Omental fat pad (tissue), 4 donors: Measurements from ENCODE around the gene SORL1. TPM values are rescaled to one million over a fixed set of nuclear protein-coding genes. Genes with fewer than 3 reads are reported as not detected.
"Not testable (repeated sequence)": the region's sequence is repeated elsewhere in the genome, so short reads cannot be mapped to it uniquely, and the experiment has no call there.

Source experiments
- ATAC-seq: fragments of 150-250 bp; one replicate; pipeline ENCODE4 v1.9.1; 2016; ENCODE audit warnings: mild to moderate bottlenecking, moderate library complexity; ENCODE audit not compliant: low FRiP score
- DNase-seq: peaks from one replicate; pipeline ENCODE4 v3.0.0-alpha.2; 2019; ENCODE audit warnings: low spot score
- total RNA-seq, 4 donors: library from RNA; depleted of rRNA; stranded (reverse); fragments of >200 nt; gene quantifications; one replicate each; pipeline ENCODE4 v1.1.0, GENCODE V29; 2016
- TF ChIP-seq, protein P1 (sequence below), 3 donors: fragments of 450-650 bp; IDR thresholded peaks; one replicate each; pipeline ENCODE4 v1.5.1; 2016 to 2017; ENCODE audit warnings: antibody characterized with exemption in 3 of 3, mild to moderate bottlenecking in 3 of 3, moderate library complexity in 2 of 3

Gene SORL1
- total RNA-seq, 4 donors from 2014 or later = 5.8 to 93.0 (median 11.1) TPM

DNA sequence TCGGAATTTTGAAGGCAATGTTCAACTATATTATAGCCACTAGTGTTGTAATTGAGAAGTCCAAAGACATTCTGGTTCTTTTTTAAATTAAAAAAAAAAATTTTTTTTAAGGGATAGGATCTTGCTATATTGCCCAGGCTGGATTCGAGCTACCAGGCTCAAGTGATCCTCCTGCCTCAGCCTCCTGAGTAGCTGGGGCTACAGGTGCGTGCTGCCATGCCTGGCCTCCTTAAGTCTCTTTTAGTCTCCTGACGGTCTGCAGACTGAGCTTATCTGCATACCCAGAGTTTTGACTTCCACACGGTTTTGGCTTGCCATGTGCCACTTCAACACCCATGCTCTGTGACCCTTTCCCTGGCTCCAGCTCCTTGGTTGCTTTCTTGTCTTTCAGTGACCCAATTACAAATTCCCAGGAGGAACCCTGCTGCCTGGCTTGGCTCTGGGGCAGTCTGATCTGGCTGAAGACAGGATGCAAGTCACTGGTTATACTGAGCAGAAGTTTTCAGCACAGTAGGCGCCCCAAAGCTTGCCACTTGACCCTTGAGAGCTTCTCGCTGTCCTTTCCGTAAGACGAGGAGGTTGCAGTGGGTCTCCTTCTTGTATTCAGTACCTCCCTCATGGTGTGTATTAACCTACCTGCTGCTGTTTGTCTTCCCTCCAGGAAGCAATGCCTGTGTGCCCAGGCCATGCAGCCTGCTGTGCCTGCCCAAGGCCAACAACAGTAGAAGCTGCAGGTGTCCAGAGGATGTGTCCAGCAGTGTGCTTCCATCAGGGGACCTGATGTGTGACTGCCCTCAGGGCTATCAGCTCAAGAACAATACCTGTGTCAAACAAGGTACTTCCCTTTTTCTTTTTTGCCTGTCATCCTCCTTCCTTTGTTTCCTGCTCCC, 114.4 kb downstream of the SORL1 start:
- DNase-seq = no peak
- no peak for ATAC-seq
- TF ChIP-seq, protein P1, sequence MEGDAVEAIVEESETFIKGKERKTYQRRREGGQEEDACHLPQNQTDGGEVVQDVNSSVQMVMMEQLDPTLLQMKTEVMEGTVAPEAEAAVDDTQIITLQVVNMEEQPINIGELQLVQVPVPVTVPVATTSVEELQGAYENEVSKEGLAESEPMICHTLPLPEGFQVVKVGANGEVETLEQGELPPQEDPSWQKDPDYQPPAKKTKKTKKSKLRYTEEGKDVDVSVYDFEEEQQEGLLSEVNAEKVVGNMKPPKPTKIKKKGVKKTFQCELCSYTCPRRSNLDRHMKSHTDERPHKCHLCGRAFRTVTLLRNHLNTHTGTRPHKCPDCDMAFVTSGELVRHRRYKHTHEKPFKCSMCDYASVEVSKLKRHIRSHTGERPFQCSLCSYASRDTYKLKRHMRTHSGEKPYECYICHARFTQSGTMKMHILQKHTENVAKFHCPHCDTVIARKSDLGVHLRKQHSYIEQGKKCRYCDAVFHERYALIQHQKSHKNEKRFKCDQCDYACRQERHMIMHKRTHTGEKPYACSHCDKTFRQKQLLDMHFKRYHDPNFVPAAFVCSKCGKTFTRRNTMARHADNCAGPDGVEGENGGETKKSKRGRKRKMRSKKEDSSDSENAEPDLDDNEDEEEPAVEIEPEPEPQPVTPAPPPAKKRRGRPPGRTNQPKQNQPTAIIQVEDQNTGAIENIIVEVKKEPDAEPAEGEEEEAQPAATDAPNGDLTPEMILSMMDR (IDR thresholded peaks at IDR 0.05) = no peak

DNA sequence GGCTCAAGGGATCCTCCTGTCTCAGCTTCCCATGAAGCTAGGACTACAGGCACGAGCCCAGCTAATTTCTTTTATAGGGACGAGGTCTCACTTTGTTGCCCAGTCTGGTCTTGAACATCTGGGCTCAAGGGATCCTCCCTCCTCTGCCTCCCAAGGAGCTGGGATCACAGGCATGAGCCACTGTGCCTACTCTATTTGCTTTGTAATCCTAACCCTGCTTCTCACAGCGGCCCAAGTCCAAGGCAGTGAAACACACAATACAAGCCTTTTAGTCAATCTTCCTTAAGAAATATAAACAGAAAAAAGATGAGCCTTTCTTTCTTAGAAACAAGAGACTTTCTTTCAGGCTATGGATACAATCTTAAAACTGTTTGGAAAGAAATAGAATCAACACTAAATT, 115.9 kb downstream of the SORL1 start:
- TF ChIP-seq, protein P1 (IDR thresholded peaks at IDR 0.05) = no peak
- no peak for DNase-seq

DNA sequence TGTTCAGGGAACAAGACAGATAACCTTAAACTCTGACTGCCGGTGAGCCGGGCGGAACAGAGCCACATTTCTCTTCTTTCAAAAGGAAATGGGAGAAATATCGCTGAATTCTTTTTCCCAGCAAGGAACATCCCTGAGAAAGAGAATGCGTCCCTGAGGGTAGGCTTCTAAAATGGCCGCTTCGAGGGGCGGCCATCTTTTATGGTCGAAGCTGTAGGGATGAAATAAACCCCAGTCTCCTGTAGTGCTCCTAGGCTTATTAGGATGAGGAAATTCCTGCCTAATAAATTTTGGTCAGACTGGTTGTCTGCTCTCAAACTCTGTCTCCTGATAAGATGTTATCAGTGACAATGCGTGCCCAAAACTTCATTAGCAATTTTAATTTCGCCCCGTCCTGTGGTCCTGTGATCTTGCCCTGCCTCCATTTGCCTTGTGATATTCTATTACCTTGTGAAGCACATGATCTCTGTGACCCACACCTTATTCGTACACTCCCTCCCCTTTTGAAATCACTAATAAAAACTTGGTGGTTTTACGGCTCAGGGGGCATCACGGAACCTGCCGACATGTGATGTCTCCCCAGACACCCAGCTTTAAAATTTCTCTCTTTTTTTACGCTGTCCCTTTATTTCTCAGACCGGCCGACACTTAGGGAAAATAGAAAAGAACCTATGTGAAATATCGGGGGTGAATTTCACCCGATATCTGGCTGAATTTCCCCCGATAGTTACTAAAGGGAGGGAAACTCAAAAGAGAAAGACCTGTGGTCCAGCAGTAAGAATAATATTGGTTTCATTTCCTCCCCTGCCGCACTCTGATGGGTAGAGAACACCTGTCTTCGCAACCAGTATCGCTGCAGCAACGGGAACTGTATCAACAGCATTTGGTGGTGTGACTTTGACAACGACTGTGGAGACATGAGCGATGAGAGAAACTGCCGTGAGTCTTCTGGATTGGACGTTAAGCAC, 117.5 kb downstream of the SORL1 start:
- ATAC-seq, DNase-seq: not testable (repeated sequence)

More for the DNA sequence above, 115.9 kb downstream of the SORL1 start:
- no peak for ATAC-seq

DNA sequence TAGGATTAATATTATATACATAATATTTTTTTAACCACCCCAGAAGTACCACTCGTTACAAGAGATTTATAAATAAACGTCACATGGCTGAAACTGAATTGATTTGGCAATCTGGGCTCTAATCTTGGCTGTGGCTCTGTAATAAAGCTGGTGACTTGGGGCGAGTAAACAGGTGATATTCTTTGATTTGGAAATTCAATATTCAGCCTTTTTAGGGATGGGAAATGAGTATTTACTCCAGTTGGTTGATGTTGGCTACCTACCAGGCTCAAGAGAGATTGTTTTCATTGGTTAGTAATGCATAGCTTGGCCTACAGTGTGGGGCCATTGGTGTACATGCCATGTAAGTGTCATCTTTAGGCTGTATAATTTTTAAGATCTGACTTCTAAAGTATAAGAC, 118.3 kb downstream of the SORL1 start:
- DNase-seq (no peak), ATAC-seq (no peak)
- TF ChIP-seq, protein P1 (IDR thresholded peaks at IDR 0.05) = no peak

DNA sequence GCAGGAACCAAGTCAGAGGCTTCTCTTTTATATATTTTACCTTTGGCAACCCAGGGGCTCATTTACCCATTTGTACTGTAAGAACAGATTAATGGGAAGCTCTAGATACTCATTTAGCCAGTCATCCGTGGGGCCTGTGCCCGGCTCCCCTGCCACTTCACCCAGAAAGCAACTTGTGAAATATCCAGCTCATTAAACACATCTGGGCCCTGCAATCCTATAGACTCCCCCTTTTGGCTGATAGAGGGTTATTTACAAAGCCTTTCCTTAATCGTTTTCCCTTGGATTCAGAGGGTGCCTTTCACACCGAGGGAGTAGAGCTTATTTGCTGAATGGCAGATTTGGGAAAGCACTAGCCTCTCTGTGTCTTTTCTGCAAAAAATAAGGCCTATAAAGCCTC, 119.4 kb downstream of the SORL1 start:
- no peak for ATAC-seq
- TF ChIP-seq, protein P1 (IDR thresholded peaks at IDR 0.05) = no peak
- no peak for DNase-seq

DNA sequence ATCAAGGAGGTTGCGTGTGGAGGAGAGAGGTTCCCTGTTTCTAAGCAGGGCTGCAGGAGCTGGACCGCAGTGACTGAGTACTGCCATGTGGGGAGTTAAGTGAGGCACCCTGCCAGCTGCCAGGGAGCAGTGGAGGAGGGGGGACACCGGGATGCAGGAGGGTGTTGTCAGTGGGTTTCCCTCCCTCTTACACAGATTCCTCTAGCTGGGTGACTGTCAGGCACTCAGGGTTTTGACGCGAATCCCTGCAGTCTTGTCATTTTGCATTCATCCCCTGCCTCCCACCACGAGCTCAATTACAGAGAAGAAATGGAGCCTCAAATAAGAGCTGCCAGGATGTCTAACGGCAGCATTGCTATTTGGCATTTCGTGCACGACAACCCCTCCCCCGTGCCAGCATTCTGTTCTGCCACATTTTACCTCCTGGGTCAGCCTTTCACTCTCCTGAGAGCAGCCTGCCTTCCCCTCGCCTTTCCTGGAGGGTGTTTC, 120.5 kb downstream of the SORL1 start:
- DNase-seq (no peak), ATAC-seq (no peak)
- TF ChIP-seq, protein P1 (IDR thresholded peaks at IDR 0.05) = no peak

DNA sequence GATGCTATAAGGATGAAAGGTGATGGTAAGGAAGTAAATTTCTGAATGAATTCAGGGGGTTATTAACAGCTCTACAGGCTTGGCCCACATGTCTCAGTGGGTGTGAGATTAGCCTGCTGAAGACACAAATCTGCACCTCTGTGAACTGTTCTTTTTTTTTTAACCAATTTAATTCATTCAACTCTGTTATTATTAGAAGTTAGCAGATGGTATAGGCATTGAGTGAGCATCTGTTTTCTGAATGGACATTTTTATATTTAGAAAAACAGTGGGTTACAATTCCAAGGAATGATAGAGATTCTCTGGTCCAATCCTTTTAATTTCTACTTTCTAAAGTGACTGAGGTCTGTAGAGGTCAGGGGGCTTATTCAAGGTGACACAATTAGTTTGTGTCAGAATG, 122.7 kb downstream of the SORL1 start:
- DNase-seq = no peak
- TF ChIP-seq, protein P1 (IDR thresholded peaks at IDR 0.05) = no peak
- no peak for ATAC-seq
